Medulla oblongata (tissue), 1 donor: ENCODE data around the gene TTC28.
"Not testable (repeated sequence)": the region's sequence is repeated elsewhere in the genome, so short reads cannot be mapped to it uniquely, and the experiment has no call there.

Source experiments
- DNase-seq: peaks from one replicate; pipeline ENCODE4 v3.0.0-alpha.2; 2015; ENCODE audit errors: extremely low spot score

TTC28 gene

GRCh38 chr22:28103596-28103995 is 576.0 kb downstream of the TTC28 start:
- no peak for DNase-seq

GRCh38 chr22:28102151-28102812 is 577.4 kb downstream of the TTC28 start:
- peak; percentile 8 for DNase-seq

- DNase-seq: no peak
Measured at GRCh38 chr22:28097627-28098026, 582.0 kb downstream of the TTC28 start.

- no peak for DNase-seq
Measured at GRCh38 chr22:28096161-28096560, 583.5 kb downstream of the TTC28 start.

- DNase-seq: no peak
Measured at GRCh38 chr22:28095316-28096095, 584.1 kb downstream of the TTC28 start.

- no peak for DNase-seq
Measured at GRCh38 chr22:28094771-28095170, 584.9 kb downstream of the TTC28 start.

GRCh38 chr22:28093711-28094110 is 585.9 kb downstream of the TTC28 start:
- no peak for DNase-seq

GRCh38 chr22:28091486-28091885 is 588.2 kb downstream of the TTC28 start:
- no peak for DNase-seq

GRCh38 chr22:28089541-28089940 is 590.1 kb downstream of the TTC28 start:
- DNase-seq: not testable (repeated sequence)

- no peak for DNase-seq
Measured at GRCh38 chr22:28077166-28077565, 602.5 kb downstream of the TTC28 start.

GRCh38 chr22:28075358-28075981 is 604.2 kb downstream of the TTC28 start:
- peak; percentile 17 for DNase-seq

GRCh38 chr22:28074526-28074925 is 605.1 kb downstream of the TTC28 start:
- DNase-seq: no peak

- no peak for DNase-seq
Measured at GRCh38 chr22:28072066-28072465, 607.6 kb downstream of the TTC28 start.

GRCh38 chr22:28068826-28069225 is 610.8 kb downstream of the TTC28 start:
- peak; percentile 19 for DNase-seq

- DNase-seq: no peak
Measured at GRCh38 chr22:28064920-28065319, 614.7 kb downstream of the TTC28 start.

GRCh38 chr22:28063656-28064055 is 616.0 kb downstream of the TTC28 start:
- DNase-seq: no peak

- not testable (repeated sequence) for DNase-seq
Measured at GRCh38 chr22:28060594-28060993, 619.0 kb downstream of the TTC28 start.

- DNase-seq: no peak
Measured at GRCh38 chr22:28058036-28058435, 621.6 kb downstream of the TTC28 start.

- no peak for DNase-seq
Measured at GRCh38 chr22:28054819-28055208, 624.8 kb downstream of the TTC28 start.

GRCh38 chr22:28053896-28054818 is 625.5 kb downstream of the TTC28 start:
- DNase-seq: no peak

GRCh38 chr22:28052825-28053269 is 626.8 kb downstream of the TTC28 start:
- no peak for DNase-seq
